NCI-H2227 (cell line): ENCODE data around the gene TLE1.
"Not testable (repeated sequence)": the region's sequence is repeated elsewhere in the genome, so short reads cannot be mapped to it uniquely, and the experiment has no call there.

Experiments
- DNase-seq: peaks from one replicate; lab custom pipeline; 2025; ENCODE audit not compliant: unreplicated experiment; lab: John Stamatoyannopoulos, UW

The TLE1 gene

DNA sequence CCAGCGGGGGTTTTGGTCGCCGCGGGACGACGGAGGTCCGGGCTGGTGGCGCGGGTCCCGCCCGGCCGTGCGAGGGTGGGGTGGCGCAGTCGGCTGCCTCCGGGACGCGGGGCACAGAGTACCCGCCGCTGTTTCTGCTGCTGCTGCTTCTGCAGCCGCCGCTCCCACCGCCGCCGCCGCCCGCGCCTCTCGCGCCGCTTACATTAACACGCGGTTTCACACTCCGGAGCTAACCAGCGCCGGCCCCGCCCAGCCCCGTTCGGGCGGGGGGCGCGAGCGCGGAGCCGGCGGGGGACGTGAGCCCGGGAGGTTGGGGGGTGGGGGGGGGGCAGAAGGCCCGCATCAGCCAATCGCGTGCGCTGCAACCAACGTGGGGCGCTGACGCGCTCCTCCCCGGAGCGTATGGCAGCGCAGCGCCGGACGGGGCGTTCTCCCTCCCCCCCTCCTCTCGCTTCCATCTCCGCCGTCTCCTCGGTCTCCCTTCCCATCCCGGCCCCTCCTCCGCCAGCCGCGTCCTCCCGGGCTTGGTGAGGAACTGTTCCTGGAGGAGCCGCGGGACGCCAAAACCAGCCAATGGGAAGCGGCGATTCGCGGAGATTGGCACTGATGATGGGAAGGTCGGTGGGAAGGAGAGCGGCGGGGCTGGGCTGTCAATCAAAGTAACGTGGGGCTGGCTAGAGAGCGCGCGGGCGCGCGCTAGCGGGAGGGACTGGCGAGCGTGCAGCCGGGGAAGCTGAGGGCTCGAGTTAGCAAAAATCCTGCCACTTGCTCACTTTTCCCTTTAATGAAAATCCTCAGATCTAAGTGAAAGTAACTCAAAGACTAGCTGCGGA lies at the start of gene TLE1:
TSS of gene TLE1 (minus strand) at position 205 of the 833 bp plus-strand sequence. CDS start 1,307 bp downstream, outside the sequence.
- DNase-seq, result peak; percentile 99

DNA sequence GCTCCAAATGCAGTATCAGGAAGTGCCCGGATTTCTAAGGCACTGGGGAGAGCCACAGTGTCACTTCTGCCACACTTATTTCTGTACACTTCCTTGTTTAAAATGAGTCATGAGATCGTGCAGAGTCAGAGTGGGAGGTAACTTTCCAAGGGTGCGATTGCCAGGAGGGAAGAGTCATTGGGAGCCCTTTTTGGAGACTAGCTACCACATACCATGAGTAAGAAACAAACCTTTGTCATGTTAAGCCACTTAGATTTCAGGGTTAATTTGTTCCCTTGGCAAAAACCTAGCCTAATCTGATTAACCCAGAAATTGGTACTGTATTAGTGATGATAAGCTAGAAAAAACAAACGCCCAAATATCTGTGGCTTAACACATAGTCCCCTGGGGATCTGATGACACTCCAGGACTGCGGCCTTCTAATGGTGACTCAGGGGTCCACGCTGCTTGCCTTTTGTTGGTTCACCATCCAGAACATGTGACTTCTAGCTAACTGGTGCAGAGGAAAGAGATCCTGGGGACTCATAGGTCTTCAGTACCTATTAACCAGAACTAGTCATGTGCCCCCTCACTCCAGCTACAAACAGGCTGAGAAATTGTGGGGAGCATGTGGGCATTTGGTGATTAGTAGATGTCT lies 48.6 kb upstream of the TLE1 start:
- no peak for DNase-seq

DNA sequence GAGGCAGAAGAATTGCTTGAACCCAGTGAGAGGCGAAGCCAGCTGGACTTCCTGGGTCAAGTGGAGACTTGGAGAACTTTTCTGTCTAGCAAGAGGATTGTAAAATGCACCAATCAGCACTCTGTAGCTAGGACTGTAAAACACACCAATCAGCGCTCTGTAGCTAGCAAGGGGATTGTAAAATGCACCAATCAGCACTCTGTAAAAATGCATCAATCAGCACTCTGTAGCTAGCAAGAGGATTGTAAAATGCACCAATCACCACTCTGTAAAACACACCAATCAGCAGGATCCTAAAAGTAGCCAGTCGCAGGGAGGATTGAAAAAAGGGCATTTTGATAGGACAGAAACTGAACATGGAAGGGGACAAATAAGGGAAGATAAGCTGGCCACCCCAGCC lies 41.2 kb upstream of the TLE1 start:
- DNase-seq, result not testable (repeated sequence)

DNA sequence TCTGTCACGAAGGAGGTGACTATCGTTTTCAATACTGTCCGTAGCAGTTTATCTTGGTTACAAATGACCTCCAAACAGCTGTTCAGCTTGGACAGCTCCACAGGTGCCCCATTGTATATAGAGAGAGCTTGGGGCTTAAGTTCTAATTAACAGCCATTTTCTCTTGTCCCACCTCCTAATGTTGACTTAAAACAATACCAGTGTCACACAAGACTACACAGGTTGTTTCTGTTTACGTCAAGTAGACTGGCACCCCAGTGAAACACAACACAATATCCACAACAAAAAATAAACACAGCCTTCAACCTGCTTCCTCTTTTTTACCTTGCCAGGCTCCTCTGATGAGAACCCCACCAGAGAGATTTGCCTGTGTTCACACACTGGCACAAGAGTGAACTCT lies 39.8 kb upstream of the TLE1 start:
- peak; percentile 9 for DNase-seq

DNA sequence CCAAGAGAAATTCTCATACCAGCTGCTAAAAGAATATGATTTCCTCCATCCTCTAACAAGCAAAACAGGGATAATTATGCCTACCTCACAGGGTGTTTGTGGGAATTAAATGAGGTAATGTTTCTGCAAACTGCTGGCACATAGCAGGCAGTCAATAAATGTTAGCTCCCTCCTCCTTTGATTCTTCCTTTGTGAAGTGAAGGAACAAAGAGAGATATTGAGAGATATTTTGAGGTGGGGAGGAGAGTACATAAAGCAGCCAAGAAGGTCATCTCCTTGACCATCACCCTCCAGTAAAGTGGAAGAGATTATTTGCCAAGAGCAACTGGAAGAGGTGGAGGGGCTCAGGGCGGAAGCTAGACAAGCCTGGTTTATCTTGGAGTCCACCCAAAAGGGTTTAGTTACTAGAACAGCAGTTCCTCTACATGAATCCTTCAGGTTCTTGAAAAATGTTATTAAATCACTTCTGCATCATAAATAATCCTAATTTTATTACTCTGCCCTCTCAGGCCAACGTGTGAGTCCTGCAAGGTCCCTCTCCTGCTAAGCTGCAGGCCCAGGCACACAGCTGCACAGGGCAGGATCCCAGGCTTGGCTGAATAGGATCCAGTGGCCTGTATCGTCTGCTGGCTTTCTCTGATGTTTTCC lies 35.0 kb upstream of the TLE1 start:
- no peak for DNase-seq

DNA sequence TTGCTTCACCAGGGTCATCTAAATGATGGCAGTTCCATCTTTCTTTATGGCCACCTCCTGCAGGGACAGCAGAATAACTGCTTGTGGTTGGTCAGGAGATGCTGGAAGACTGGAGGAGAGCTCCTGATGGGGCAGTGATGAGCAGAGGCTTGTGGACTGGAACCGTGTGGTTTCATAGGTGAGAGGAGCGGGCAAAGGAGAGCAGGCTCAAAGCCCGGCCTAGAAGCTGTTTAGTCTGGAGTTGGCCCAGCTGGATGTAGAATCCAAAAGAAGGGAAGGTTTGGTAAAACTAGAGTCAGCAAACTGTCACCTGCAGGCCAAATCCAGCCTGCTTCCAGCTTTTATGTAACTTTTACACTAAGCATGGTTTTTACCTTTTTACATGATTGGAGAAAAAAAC lies 32.9 kb upstream of the TLE1 start:
- no peak for DNase-seq

DNA sequence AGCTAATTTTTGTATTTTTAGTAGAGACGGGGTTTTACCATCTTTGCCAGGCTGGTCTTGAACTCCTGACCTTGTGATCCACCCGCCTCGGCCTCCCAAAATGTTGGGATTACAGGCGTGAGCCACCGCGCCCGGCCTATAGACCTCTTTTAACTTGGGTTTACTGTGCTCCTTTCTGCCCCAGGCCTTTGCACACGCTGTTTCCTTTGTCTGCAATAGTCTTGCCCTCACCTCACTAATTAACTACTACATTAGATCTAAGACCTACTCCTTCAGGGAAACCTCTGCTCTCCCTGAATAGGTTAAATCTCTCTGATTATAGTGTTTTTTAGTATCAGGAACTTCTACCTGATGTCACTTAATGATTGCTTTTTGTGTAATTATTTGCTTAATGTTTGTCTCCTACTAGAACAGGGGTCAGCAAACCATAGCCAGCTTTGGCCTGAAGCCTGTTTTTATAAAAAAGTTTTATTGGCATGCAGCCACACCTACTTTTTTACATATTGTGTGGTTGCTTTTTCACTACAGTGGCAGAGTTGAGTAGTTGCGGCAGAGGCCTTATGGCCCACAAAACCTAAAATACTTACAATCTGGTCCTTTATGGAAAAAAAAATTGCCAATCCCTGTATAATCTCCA lies 31.2 kb upstream of the TLE1 start:
- DNase-seq, result no peak

DNA sequence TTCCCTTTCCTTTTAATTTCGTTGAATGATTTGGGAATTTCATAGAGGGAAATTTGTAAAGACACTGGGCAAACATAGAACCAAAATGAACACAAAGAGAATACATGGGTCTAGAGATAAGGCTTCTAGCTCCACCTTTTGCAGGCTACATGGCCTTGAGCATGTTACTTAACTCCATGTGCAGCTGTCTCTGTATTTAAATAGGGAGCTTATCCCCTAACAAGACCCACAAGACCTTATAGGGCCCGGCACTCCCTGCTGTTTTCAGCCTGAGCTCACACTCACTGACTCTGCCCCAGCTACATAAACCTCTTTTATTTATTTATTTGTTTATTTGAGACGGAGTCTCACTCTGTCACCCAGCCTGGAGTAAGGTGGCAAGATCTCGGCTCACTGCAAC lies 30.6 kb upstream of the TLE1 start:
- DNase-seq, result no peak

DNA sequence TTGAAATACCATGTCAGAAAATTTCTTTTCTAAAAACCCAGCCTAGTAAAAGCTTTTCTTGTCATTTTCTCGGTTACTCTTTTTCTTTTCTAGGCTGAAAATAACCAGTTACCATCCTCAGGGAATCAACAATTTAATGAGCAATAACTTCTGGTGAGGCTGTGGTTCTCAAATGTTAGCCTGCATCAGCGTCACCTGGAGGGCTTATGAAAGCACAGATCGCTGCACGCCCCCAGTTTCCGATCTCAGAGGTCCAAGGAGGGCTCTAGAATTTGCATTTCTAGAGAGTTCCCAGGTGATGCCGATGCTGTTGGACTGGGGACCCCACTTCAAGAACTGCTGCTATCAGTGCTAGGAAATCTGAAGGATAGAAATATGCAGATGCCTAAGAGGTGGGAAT lies 28.9 kb upstream of the TLE1 start:
- no peak for DNase-seq

DNA sequence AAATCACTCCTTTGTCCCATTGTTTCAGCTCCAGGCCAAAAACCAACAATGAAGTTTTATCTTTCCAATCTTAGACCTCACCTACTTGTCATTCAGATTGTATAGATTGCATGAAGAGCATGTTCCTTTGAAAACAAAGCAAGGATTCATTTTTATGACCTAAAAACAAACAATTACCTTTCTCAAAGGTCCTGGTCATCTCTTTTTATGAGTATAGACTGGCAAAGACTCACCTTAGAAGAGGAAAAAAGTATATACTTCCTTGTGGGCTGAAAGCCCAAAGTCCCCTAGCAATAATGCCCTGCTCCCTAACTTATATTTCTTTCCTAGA lies 28.4 kb upstream of the TLE1 start:
- DNase-seq, result no peak

DNA sequence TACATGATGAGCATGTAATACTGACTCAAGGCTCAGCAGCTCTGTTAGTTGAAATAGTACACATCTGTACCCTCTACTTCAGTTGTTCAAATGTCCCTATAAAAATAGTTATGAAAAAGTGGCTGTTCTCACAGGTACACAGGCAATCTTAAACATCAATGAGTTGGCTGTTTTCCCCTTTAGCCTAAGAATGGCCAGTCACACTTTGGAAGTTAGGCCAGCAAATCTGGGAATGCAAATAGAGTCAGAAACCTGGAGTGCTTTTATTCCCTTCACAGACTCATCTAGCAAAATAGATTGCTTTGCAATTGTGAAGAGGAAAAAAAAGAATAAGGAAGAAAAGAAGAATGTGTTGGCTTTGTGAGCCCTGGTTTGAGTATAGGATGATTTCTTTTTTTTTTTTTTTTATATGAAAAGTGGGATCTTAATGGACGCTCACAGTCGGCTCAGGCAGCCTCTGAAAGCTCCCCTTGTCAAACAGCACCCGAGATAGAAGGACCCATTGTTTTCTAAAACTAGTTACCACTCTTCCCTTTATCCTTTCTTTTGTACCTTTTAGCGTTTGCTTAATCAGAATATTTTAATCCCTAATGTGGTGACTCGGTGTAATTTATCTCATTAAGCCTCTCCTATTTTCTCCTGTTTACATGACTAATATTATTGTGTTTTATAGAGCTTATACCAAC lies 27.9 kb upstream of the TLE1 start:
- no peak for DNase-seq

DNA sequence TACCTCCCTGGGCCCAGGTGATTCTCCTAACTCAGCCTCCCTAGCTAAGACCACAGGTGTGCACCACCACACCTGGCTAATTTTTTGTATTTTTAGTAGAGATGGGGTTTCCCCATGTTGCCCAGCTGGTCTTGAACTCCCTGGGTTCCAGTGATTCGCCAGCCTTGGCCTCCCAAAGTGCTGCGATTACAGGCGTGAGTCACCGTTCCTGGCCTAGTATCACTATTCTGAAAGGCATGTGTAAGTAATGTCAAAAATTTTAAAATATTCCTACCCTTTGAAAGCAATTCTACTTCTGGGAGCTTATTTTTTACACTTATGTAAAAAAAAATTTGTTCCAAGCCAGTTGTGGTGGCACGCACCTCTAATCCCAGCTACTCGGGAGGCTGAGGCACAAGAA lies 27.1 kb upstream of the TLE1 start:
- no peak for DNase-seq

DNA sequence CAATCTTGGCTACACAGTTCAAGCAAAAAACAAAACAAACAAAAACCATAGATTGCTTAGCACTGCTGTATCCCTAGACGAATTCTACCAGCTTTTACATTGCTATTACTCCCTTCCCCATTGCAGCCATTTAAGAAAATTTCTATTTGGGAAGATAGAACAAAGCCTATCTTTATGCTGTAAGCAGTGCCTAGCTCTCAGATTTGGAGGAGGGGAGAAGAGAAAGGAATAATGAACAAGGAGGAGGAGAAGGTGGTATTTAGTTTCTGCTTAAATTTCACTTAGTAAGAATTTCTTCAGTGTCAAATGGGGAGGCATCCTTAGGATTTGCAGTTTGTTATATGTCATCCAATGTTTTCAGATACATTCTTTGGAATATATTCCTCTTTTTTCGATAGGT lies 16.2 kb upstream of the TLE1 start:
- no peak for DNase-seq

DNA sequence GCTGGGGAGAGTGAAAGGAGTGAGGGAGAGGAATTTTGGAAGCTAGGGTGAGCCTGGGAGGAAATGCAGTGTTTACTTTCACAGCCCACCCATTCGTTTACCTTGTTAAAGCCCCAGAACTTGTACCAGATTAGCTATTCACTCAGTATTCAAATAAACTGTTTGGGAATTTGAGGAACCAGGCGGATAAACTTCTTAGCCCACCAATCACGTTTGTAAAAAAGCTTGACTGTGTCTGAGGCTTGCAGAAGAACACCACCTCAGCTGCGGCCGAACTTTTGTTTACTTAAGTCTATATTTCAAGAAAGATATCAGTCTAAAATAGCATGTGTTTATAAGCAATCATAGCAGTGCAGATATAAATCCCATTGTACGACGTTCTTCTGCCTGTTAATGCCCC lies 5.2 kb upstream of the TLE1 start:
- no peak for DNase-seq

DNA sequence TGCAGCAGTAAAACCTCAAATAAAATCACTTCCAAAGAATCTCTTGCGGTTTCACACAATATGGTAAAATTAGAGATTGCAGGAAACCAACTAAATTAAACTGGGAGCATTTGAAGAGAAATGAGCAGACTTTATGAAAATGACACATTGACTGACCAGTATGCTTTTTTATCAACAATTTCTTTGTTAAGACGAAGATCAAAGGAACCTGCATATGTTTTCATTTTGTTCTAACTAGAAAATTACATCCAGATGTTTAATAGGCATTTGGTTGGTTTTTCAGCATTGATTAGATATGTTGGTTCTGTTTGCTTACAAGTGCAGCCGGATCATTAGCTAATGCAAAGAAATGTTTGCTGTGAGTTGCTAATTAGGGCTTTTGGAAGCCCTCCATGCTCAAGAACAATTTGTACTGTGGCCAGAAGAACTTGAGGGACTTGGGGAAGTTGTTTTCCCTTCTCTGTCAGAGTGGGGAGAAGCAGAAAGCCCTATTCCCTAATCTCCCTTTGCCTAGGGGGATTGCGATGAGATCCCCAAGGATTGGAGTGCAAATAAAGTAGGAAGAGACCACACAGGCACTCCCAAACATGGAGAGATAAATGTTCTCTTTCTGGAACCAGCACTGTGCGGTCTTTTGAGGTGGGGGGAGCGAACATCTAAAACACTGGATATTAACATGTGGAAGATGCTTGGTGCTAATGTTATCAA lies 4.5 kb upstream of the TLE1 start:
- DNase-seq, result no peak

DNA sequence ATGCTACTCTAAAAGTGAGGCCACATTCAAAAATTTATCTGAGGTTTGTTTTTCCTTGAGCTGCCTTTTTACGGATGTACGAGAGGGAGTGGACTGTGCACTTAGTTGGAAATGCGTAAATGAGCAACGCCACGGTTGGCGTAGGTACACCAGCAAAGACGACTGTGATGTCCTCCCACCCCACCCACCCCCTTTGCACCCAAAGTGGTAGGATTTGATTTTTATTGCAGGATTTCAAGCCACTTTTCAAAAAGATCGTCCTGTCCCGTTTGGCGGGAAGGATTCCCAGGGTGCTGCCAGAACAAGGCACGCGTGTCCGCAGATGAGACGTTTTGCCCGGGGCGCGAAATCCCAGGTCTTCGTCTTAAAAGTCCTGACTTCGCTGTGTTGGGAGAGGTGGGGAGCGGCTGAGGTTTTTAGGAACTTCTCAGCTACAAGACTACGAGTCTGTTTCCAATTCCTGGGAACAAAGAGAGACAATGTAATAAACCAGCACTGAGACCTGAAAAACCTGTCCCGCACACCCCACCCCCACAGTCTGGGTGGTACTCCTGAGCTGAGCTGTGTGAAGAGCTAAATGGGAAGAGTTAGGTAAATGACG lies 1.0 kb upstream of the TLE1 start:
- DNase-seq, result no peak

DNA sequence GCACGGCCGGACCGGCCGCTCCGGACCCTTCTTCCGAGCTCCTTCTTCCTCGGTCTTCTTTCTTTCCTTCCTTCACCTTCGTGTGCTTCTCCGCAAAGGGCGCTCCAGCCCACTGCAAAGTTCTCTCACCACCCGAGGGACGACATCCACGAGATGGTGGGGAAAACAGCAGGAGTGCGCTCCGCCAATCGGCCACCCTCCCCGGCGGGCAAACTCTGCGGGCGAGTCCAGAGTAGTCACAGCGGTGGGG lies 329 bp downstream of the TLE1 start:
- not testable (repeated sequence) for DNase-seq

DNA sequence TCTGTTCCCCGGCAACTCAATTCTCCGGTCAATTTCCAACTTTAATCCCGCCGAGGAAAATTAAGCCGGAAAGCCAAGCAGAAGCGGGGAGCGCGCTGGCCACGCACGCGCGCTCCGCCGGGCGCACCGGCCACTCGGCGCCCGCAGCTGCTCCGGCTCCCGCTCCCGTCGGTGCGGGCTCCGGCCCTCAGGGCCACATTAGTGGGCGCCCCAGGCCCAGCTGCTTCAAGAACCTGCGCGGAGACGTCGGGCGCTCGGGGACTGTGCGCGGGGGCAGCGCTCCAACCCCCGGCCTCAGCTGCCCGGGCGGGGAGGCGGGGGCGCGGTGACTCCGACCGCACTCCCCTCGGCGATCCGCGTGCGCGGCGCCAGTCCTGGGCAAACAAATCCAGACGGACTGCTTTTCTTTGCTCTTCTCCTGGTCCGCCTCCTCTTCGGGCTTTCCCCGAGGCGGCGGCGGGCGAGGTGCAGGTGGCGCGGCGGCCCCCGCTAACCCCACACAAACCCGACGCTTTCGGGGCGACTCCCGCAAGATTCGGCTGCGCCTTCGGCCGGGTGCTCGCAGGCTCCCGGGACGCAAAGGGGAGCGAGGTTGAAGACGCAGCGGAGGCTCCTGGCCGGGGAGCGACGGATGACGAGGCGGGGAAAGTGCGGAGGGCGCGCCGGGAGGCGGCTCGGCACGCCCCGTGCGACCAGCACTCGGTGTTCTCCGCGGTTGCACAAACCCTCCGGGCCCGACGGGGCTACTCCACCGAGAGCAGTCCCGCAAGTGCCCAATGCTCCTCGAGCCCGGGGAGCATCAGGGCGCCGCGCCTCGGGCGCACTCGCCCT lies 870 bp downstream of the TLE1 start:
- DNase-seq, result peak; percentile 40

DNA sequence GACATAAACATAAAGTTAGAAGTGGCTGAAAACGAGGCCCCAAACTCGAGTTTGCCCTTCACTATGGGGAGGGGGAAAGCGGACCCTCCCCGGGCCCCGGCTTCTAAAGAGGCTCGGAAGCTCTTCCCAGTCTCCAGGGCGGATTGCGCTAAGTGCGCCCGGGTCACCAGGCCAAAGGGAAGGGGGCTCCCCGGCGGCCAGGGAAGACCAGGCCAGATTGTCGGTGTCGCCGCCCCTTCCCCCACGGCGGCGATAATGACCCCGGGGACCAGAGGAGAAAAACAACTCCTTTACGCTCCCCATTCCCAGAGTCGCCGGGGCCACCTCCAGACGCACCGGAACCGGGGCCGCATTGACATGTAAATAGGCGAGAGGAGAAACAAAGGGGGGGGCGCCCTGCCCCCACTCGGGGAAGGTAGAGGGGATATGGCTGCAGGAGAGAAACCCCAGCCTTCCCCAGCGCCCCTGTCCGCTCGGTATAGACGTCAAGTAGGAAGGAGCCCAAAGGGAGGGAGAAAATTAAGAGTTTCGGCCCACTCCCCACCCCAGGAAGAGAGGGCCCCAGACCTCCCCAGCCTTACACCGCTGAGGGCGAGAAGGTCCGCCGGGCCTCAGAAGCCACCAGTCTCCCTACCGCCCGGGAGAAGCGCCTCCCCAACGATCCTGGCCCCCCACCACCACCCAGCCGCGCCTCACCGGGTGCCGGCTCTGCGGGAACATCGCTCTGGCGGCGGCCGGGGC lies 1.7 kb downstream of the TLE1 start:
- peak; percentile 23 for DNase-seq
